Psoas muscle (tissue), 8 donors: ENCODE results near the gene MYOCD. TPM values are rescaled to one million over a fixed set of nuclear protein-coding genes. Genes with fewer than 3 reads are reported as not detected.

Experiments used
- ATAC-seq, 4 donors: fragments of 200-7000 bp; cut with Tn5 transposase; one replicate each; pipeline ENCODE4 v1.9.1; 2020; ENCODE audit warnings: moderate library complexity in 3 of 4, mild to moderate bottlenecking in 2 of 4
- DNase-seq, 2 donors: peaks; one replicate each; pipeline ENCODE4 v3.0.0-alpha.2; 2020
- H3K27ac ChIP-seq: fragments of 200-600 bp; one replicate; pipeline ENCODE4 v1.8.0; 2022
- H3K27me3 ChIP-seq, 3 donors: fragments of 200-600 bp in 1 of 3; one replicate each; pipeline versions ENCODE4 v1.6.1 to v1.8.0; 2013 to 2022; ENCODE audit warnings: low read length in 2 of 3, mild to moderate bottlenecking in 2 of 3, moderate library complexity in 1 of 3; ENCODE audit not compliant: insufficient read depth in 3 of 3
- H3K36me3 ChIP-seq, 2 donors: fragments of 200-600 bp in 1 of 2; one replicate each; pipeline versions ENCODE4 v1.6.1 to v1.8.0; 2013 to 2022; ENCODE audit warnings: low read depth in 1 of 2, mild to moderate bottlenecking in 1 of 2, moderate library complexity in 1 of 2; ENCODE audit not compliant: insufficient read depth in 1 of 2
- H3K4me1 ChIP-seq: fragments of 200-600 bp; one replicate; pipeline ENCODE4 v1.8.0; 2022
- H3K4me3 ChIP-seq: fragments of 200-600 bp; one replicate; pipeline ENCODE4 v1.8.0; 2022; ENCODE audit warnings: mild to moderate bottlenecking
- H3K9me3 ChIP-seq: fragments of 200-600 bp; one replicate; pipeline ENCODE4 v1.8.0; 2022
- CTCF ChIP-seq: fragments of 200-600 bp; IDR thresholded peaks from one replicate; pipeline ENCODE4 v1.8.0; 2022; ENCODE audit warnings: antibody characterized with exemption
- WGBS, 3 donors: extraction: QIAGEN DNeasy Blood & Tissue Kit; methylation state at CpG; one replicate each; pipeline versions ENCODE4 v1.1.6 to v1.1.7; 2013; 5-methylcytosine and 5-hydroxymethylcytosine counted together
- intact Hi-C, 2 donors: fragments of 100-400 bp; cut with DNase I; formaldehyde crosslinking; loops; one replicate each; pipeline versions ENCODE4 v1.11.0 to v1.14.2; 2022
- polyA plus RNA-seq, 3 donors: library from polyadenylated mRNA; stranded (reverse); fragments of 200-250 nt; gene quantifications; one replicate each; pipeline ENCODE4 v1.2.3, GENCODE V29; 2013
- total RNA-seq, 4 donors: library from RNA; stranded (reverse); fragmentation: NEBNext Ultra II Directional in 2 of 4; extraction: Animal tissue kit (Norgen Biotek cat#: 25700) in 2 of 4; gene quantifications; one replicate each; pipeline versions ENCODE4 v1.2.1 to v1.2.4, GENCODE V29; 2021 to 2023
- donor health status: healthy with polysubstance abuse.
- donor health status: DM: no; HTN: no; CAD: no; lungs with moderate emphysema.
- donor health status: Bipolar disorder and iron deficiency.
- donor health status: healthy.
- donor health status: DM: yes; HTN: yes; CAD: no.
- donor health status: DM: no; HTN: no; CAD: no.
- donor health status: DM: no; HTN: no; CAD: no.
- donor health status: DM: yes; HTN: yes; CAD: no.

The MYOCD gene
- total and polyA plus RNA-seq, 7 donors: 0.04 to 1.2 (median 0.22) TPM

DNA sequence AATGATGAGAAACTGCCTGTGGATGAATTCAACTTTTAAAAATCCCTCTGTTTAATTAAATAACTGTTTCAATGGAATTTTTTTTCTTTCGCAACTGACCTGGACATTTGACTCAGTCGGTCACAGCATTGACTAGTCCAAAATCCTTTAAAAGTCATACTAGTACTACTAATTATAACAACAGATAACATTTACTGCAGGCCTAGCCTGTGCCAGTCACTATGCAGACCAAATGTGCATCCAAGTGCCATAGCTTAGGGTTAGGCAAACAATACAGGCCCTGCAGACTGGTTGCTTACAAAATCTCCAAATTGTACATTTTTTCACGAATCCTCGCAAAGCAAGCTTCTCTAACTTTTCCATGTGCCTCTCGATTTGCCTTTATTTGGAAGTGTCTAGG, 56.6 kb downstream of the MYOCD start:
- TF ChIP-seq CTCF: no peak

GRCh38 chr17:12726131-12726530, 60.4 kb downstream of the MYOCD start:
- no peaks in the 10 kb centered on the region for H3K36me3 ChIP-seq
- WGBS, 3 donors: 79 to 88% (median 87%) methylated on average over 2 of the region's 2 CpGs
- intact Hi-C loops: no loop called here
- TF ChIP-seq CTCF: no peak
- H3K27ac ChIP-seq: no peak overlapping the region
- H3K4me3 ChIP-seq: no peak overlapping the region
- peaks cover 0 to 5% (median 0%) of the 10 kb centered on the region in 3 donors for H3K27me3 ChIP-seq
- ATAC-seq: no peak
- no peaks in the 10 kb centered on the region for H3K9me3 ChIP-seq
- DNase-seq: no peak
- no peaks in the 10 kb centered on the region for H3K4me1 ChIP-seq

More for the DNA sequence above, 56.6 kb downstream of the MYOCD start:
- peaks cover 0 to under 1% (median 0%) of the 10 kb centered on the region in 3 donors for H3K27me3 ChIP-seq
- WGBS, 3 donors: 88 to 94% (median 91%) methylated on average over 5 of the region's 5 CpGs
- H3K4me1 ChIP-seq: no peaks in the 10 kb centered on the region
- H3K9me3 ChIP-seq: no peaks in the 10 kb centered on the region
- intact Hi-C loops: no loop called here
- H3K4me3 ChIP-seq: no peak overlapping the region
- no peaks in the 10 kb centered on the region for H3K36me3 ChIP-seq
- ATAC-seq: no peak
- DNase-seq: no peak
- H3K27ac ChIP-seq: no peak overlapping the region

DNA sequence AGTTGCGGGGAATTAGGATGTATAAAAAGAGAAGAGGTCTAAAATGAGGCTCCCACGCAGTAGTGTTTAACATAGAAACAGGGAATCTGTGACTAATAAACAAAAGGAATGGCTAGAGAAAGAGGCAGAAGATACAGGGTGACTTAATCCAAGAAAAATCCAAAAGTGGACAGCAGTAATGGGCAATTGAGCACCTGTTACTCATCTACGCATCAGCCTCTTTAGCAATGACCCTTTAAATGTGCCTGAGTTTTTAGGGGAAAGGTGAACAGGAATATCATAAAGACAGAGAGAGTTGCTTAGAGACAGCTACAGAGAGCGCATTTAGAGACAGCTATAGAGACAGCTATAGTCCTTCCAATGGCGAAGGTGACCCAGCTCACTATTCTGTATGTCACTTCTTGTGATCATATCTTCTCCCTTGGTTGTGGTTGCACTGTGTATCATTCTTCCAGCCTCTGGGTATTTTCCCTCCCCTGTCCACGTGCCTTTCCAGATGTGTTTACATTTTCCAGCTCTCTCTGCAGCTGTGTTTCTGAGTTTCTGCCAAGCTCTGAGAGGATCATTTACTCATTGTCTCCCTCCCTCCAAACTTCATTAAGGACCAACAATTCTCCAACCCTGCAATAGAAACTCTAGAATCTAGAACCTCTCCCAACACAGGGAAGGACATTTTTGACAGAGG, 61.5 kb downstream of the MYOCD start:
- H3K27me3 ChIP-seq: peaks cover 0 to 6% (median 0%) of the 10 kb centered on the region in 3 donors
- H3K4me1 ChIP-seq: no peaks in the 10 kb centered on the region
- intact Hi-C loops: no loop called here
- DNase-seq: no peak
- no peak for ATAC-seq
- TF ChIP-seq CTCF: no peak
- no peak overlapping the region for H3K4me3 ChIP-seq
- WGBS, 3 donors: 62 to 63% (median 62%) methylated on average over 6 of the region's 6 CpGs
- no peaks in the 10 kb centered on the region for H3K36me3 ChIP-seq
- no peaks in the 10 kb centered on the region for H3K9me3 ChIP-seq
- H3K27ac ChIP-seq: no peak overlapping the region

DNA sequence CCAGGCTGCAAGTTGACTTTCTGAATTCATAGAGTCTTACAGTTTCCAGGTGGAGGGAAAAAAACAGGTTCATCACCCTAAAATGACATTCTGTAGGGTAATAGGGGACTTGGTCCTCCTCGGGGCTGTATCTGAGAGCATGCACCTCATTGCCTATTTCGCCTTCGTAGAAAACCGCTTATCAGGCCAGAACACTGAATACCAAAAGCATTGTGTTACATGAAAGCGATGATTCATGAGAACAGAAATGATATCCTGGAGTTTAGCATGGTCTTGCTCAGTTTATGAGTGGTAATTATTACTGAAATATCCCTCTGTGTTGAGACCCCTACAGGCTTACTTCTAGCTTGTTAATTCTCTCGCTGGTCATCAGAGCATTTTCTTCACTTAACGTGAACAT, 62.2 kb downstream of the MYOCD start:
- no peak overlapping the region for H3K27ac ChIP-seq
- no peak for TF ChIP-seq CTCF
- H3K4me3 ChIP-seq: no peak overlapping the region
- DNase-seq (no peak), ATAC-seq (no peak)
- no peaks in the 10 kb centered on the region for H3K36me3 ChIP-seq
- intact Hi-C loops: no loop called here
- no peaks in the 10 kb centered on the region for H3K4me1 ChIP-seq
- H3K9me3 ChIP-seq: no peaks in the 10 kb centered on the region
- peaks cover 0 to 6% (median 0%) of the 10 kb centered on the region in 3 donors for H3K27me3 ChIP-seq
- WGBS, 3 donors: 68 to 70% (median 68%) methylated on average over 7 of the region's 7 CpGs

DNA sequence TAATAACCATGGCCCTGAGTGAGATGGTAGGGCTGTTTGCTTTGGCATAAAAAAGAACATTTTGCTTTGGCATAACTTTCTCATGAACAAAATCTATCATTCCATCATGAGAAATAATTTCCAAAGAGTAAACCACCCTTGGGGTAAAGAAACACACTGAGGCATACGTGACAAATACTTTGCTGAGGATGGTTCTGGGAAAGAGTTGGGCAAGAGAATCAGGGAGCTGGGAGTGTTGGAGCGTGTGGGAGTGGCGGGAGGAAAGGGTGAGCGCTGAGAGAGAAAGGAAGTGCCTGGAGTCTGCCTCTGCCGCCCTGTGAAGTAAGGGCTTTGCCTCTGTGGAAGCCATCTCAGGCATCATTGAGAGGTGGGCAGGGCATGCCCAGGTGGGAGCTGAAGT, 63.4 kb downstream of the MYOCD start:
- Histone ChIP-seq H3K27me3 (peaks cover 0 to 6% (median 0%) of the 10 kb centered on the region in 3 donors), H3K9me3 (no peaks in the 10 kb centered on the region), H3K4me3 (no peak overlapping the region), H3K4me1 (no peaks in the 10 kb centered on the region), H3K36me3 (no peaks in the 10 kb centered on the region), H3K27ac (no peak overlapping the region)
- 72 to 79% (median 74%) methylated on average over 5 of the region's 5 CpGs for WGBS, 3 donors
- TF ChIP-seq CTCF: no peak
- intact Hi-C loops: no loop called here
- DNase-seq (no peak), ATAC-seq (no peak)
